ENCODE measurements around the gene PDE6B.

DNA sequence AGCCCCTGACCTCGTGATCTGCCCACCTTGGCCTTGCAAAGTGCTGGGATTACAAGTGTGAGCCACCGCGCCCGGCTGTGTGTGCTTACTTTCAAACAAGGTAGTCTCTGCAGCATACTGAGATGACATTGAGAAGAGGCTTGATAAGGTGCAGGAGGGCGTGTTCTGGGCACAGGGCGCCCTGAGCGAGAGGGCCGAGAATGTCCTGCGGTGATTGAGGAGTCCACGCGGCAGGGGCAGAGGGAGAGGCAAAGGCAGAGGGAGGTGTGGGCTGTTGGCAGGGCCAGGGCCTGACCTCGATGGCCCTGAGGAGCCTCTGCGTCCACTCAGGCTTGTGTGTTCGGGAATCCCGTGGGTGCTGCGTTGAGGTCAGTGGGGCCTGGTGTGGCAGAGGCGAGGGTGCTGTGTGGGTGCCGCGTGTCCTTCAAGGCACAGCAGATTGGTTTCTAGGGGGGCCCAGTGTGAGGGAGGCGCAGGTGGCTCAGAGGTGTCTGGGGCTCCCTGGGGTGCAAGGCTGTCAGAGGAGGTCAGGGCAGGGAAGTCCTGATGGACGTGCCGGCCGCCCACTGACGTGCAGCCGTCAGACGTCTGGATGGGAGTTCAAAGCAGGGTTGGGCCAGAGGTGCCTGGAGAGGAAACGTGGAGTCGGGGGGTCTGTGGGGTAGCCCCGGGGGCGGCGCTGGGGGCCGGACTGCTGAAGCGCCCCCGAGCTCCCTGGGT lies 92.4 kb downstream of the PDE6B start:
- TF ChIP-seq, protein P1, sequence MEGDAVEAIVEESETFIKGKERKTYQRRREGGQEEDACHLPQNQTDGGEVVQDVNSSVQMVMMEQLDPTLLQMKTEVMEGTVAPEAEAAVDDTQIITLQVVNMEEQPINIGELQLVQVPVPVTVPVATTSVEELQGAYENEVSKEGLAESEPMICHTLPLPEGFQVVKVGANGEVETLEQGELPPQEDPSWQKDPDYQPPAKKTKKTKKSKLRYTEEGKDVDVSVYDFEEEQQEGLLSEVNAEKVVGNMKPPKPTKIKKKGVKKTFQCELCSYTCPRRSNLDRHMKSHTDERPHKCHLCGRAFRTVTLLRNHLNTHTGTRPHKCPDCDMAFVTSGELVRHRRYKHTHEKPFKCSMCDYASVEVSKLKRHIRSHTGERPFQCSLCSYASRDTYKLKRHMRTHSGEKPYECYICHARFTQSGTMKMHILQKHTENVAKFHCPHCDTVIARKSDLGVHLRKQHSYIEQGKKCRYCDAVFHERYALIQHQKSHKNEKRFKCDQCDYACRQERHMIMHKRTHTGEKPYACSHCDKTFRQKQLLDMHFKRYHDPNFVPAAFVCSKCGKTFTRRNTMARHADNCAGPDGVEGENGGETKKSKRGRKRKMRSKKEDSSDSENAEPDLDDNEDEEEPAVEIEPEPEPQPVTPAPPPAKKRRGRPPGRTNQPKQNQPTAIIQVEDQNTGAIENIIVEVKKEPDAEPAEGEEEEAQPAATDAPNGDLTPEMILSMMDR (IDR thresholded peaks at IDR 0.05), result no peak
- TF ChIP-seq POLR2A (IDR thresholded peaks at IDR 0.05) (no peak), EP300 (IDR thresholded peaks at IDR 0.05) (no peak)
